Neural cell (in vitro differentiated cells): ENCODE measurements around the gene DCTD. TPM values are rescaled to one million over a fixed set of nuclear protein-coding genes. Genes with fewer than 3 reads are reported as not detected.

Experiments used
- H2AFZ ChIP-seq: fragments of 200-600, 300-800 bp; sonication (generic), shearing (Covaris generic); 2 replicates; pipeline ENCODE4 v1.6.0; 2014; ENCODE audit warnings: low read depth, mild to moderate bottlenecking, antibody characterized with exemption, low read length, moderate library complexity
- H3F3A ChIP-seq: fragments of 200-600 bp; shearing (Covaris generic); 2 replicates; pipeline ENCODE4 v1.6.1; 2016; ENCODE audit warnings: mild to moderate bottlenecking, moderate library complexity, mixed read lengths, antibody characterized with exemption, low read length; ENCODE audit not compliant: insufficient read depth, poor library complexity, severe bottlenecking
- H3K27ac ChIP-seq: fragments of 200-600, 300-800 bp; sonication (generic), shearing (Covaris generic); 2 replicates; pipeline ENCODE4 v1.5.1; 2014; ENCODE audit warnings: mild to moderate bottlenecking, low read length, moderate library complexity
- H3K27me3 ChIP-seq: fragments of 300-800, 200-600 bp; sonication (generic), shearing (Covaris generic); 2 replicates; pipeline ENCODE4 v1.6.0; 2014; ENCODE audit warnings: mild to moderate bottlenecking, low read depth, low read length, moderate library complexity; ENCODE audit not compliant: insufficient read depth
- H3K36me3 ChIP-seq: fragments of 300-800, 200-600 bp; sonication (generic), shearing (Covaris generic); 2 replicates; pipeline ENCODE4 v1.5.1; 2014; ENCODE audit warnings: mild to moderate bottlenecking, antibody characterized with exemption, low read length, moderate library complexity; ENCODE audit not compliant: insufficient read depth
- H3K4me2 ChIP-seq: fragments of 300-800, 200-600 bp; sonication (generic), shearing (Covaris generic); 2 replicates; pipeline ENCODE4 v1.6.0; 2014; ENCODE audit warnings: mild to moderate bottlenecking, low read length
- H3K4me3 ChIP-seq: fragments of 300-800, 200-600 bp; sonication (generic), shearing (Covaris generic); 2 replicates; pipeline ENCODE4 v1.5.1; 2014; ENCODE audit warnings: mild to moderate bottlenecking, low read length, moderate library complexity
- H3K79me2 ChIP-seq: fragments of 200-600 bp; shearing (Covaris generic); replicated peaks from 2 replicates; pipeline ENCODE4 v1.6.0; 2014; ENCODE audit warnings: mild to moderate bottlenecking, low read length, moderate library complexity; ENCODE audit not compliant: insufficient read depth
- H3K9ac ChIP-seq: fragments of 300-800, 200-600 bp; sonication (generic), shearing (Covaris generic); 2 replicates; pipeline ENCODE4 v1.6.1; 2016; ENCODE audit warnings: mild to moderate bottlenecking, low read length, mixed read lengths
- H3K9me2 ChIP-seq: fragments of 200-600 bp; shearing (Covaris generic); 2 replicates; pipeline ENCODE4 v1.6.1; 2016; ENCODE audit warnings: mild to moderate bottlenecking, low read length, mixed read lengths; ENCODE audit not compliant: insufficient read depth
- H3K9me3 ChIP-seq: fragments of 200-600, 300-800 bp; sonication (generic), shearing (Covaris generic); 2 replicates; pipeline ENCODE4 v1.6.1; 2016; ENCODE audit warnings: mild to moderate bottlenecking, mixed run types, low read length, moderate library complexity, mixed read lengths
- H4K20me1 ChIP-seq: fragments of 200-600 bp; shearing (Covaris generic); 2 replicates; pipeline ENCODE4 v1.6.1; 2016; ENCODE audit warnings: mild to moderate bottlenecking, mixed run types; ENCODE audit not compliant: insufficient read depth
- CTCF ChIP-seq: fragments of 450-650 bp; IDR thresholded peaks from 2 replicates; pipeline ENCODE4 v1.5.1; 2014; ENCODE audit warnings: antibody characterized with exemption, mild to moderate bottlenecking, moderate library complexity; ENCODE audit not compliant: poor library complexity, severe bottlenecking
- EP300 ChIP-seq: fragments of 450-650 bp; conservative IDR thresholded peaks from 2 replicates; pipeline ENCODE4 v1.6.1; 2014; ENCODE audit warnings: antibody characterized with exemption, mild to moderate bottlenecking, moderate library complexity; ENCODE audit not compliant: poor library complexity, severe bottlenecking
- EZH2 ChIP-seq: fragments of 200-600, 300-800 bp; shearing (Covaris generic), sonication (generic); IDR thresholded peaks from 2 replicates; pipeline ENCODE4 v1.6.1; 2014; ENCODE audit warnings: antibody characterized with exemption, low read length, borderline replicate concordance, mild to moderate bottlenecking; ENCODE audit not compliant: insufficient read depth, poor library complexity, severe bottlenecking
- POLR2AphosphoS5 ChIP-seq: IDR thresholded peaks from 2 replicates; pipeline ENCODE4 v1.6.1; 2012
- REST ChIP-seq: IDR thresholded peaks from 2 replicates; pipeline ENCODE4 v1.6.1; 2012; ENCODE audit warnings: borderline replicate concordance
- SMC3 ChIP-seq: fragments of 450-650 bp; conservative IDR thresholded peaks from 2 replicates; pipeline ENCODE4 v1.6.1; 2014; ENCODE audit warnings: antibody characterized with exemption, mild to moderate bottlenecking, moderate library complexity; ENCODE audit not compliant: poor library complexity
- TAF1 ChIP-seq: IDR thresholded peaks from 2 replicates; pipeline ENCODE4 v1.6.1; 2012; ENCODE audit warnings: low read depth
- polyA plus RNA-seq: library from polyadenylated mRNA; depleted of rRNA; stranded (reverse); fragments of >200 nt; gene quantifications from 2 replicates; pipeline ENCODE4 v1.2.3, GENCODE V29; 2014

DCTD gene
- polyA plus RNA-seq, 1 donor from 2014 or later = 26.4 TPM

- Histone ChIP-seq H2AFZ (no peak overlapping the region), H3K4me2 (no peak overlapping the region), H3K9me2 (no peaks in the 10 kb centered on the region), H3K27ac (peak overlapping the region; percentile 37), H3K4me3 (no peak overlapping the region), H3K9ac (peak overlapping the region; percentile 3), H3K79me2 (no peaks in the 10 kb centered on the region), H3K27me3 (no peaks in the 10 kb centered on the region), H3F3A (no peaks in the 10 kb centered on the region), H4K20me1 (no peaks in the 10 kb centered on the region), H3K36me3 (no peaks in the 10 kb centered on the region), H3K9me3 (no peaks in the 10 kb centered on the region)
- no peak for TF ChIP-seq TAF1
- TF ChIP-seq SMC3 = no peak
- TF ChIP-seq EP300 = no peak
- TF ChIP-seq POLR2AphosphoS5 = peak; percentile 26
- no peak for TF ChIP-seq REST
- no peak for TF ChIP-seq EZH2
Observed at GRCh38 chr4:182875453-182876405, 41.5 kb downstream of the DCTD start.

GRCh38 chr4:182874797-182875345 is 42.3 kb downstream of the DCTD start:
- no peak for TF ChIP-seq CTCF
- H3F3A ChIP-seq = no peaks in the 10 kb centered on the region

More at GRCh38 chr4:182874797-182875345, 42.3 kb downstream of the DCTD start:
- Histone ChIP-seq H2AFZ (no peak overlapping the region), H3K27ac (peak overlapping the region; percentile 37), H4K20me1 (no peaks in the 10 kb centered on the region), H3K79me2 (no peaks in the 10 kb centered on the region), H3K4me2 (no peak overlapping the region), H3K9me3 (no peaks in the 10 kb centered on the region), H3K4me3 (no peak overlapping the region), H3K27me3 (no peaks in the 10 kb centered on the region), H3K36me3 (no peaks in the 10 kb centered on the region), H3K9me2 (no peaks in the 10 kb centered on the region), H3K9ac (peak overlapping the region; percentile 3)
